OCI-LY1 (cell line): Measurements from ENCODE around the gene PPCDC.

Experiments used
- H2AFZ ChIP-seq: fragments of 200-600 bp; sonication (generic), shearing (Covaris generic); 2 replicates; pipeline ENCODE4 v1.6.0; 2014; ENCODE audit warnings: antibody characterized with exemption, mild to moderate bottlenecking, low read length
- H3F3A ChIP-seq: fragments of 200-600 bp; sonication (generic), shearing (Covaris generic); 2 replicates; pipeline ENCODE4 v1.6.0; 2014; ENCODE audit warnings: mild to moderate bottlenecking, antibody characterized with exemption, low read length, moderate library complexity; ENCODE audit not compliant: insufficient read depth
- H3K27ac ChIP-seq: fragments of 200-600 bp; sonication (generic); 2 replicates; pipeline ENCODE4 v1.5.1; 2014; ENCODE audit warnings: low read length, mixed run types, mild to moderate bottlenecking, low read depth; ENCODE audit not compliant: poor library complexity, severe bottlenecking
- H3K27me3 ChIP-seq: fragments of 200-600 bp; sonication (generic); 2 replicates; pipeline ENCODE4 v1.6.0; 2014; ENCODE audit warnings: antibody characterized with exemption, mild to moderate bottlenecking, low read length, moderate library complexity; ENCODE audit not compliant: insufficient read depth
- H3K36me3 ChIP-seq: fragments of 200-600 bp; sonication (generic); 2 replicates; pipeline ENCODE4 v1.6.1; 2014; ENCODE audit warnings: mild to moderate bottlenecking, antibody characterized with exemption, low read length, moderate library complexity, mixed read lengths; ENCODE audit not compliant: insufficient read depth
- H3K4me1 ChIP-seq: fragments of 200-600 bp; sonication (generic); 2 replicates; pipeline ENCODE4 v1.5.1; 2014; ENCODE audit warnings: mild to moderate bottlenecking, low read length, moderate library complexity; ENCODE audit not compliant: insufficient read depth, severe bottlenecking
- H3K4me2 ChIP-seq: fragments of 200-600 bp; sonication (generic), shearing (Covaris generic); 2 replicates; pipeline ENCODE4 v1.6.1; 2014; ENCODE audit warnings: low read length
- H3K4me3 ChIP-seq: fragments of 200-600 bp; sonication (generic); 2 replicates; pipeline ENCODE4 v1.5.1; 2014; ENCODE audit warnings: low read length, low read depth, mild to moderate bottlenecking, mixed read lengths; ENCODE audit not compliant: poor library complexity, severe bottlenecking
- H3K79me2 ChIP-seq: fragments of 200-600 bp; shearing (Covaris generic); 2 replicates; pipeline ENCODE4 v1.6.1; 2016; ENCODE audit warnings: mixed run types, low read length, mixed read lengths; ENCODE audit not compliant: insufficient read depth
- H3K9ac ChIP-seq: fragments of 200-600 bp; sonication (generic), shearing (Covaris generic); 2 replicates; pipeline ENCODE4 v1.6.1; 2014; ENCODE audit warnings: mild to moderate bottlenecking, low read length, mixed read lengths
- H3K9me2 ChIP-seq: fragments of 200-600 bp; sonication (generic), shearing (Covaris generic); 2 replicates; pipeline ENCODE4 v1.6.1; 2014; ENCODE audit warnings: low read depth, mild to moderate bottlenecking, low read length, mixed read lengths
- H3K9me3 ChIP-seq: fragments of 200-600 bp; shearing (Covaris generic); 2 replicates; pipeline ENCODE4 v1.6.1; 2014; ENCODE audit warnings: low read length, mixed read lengths
- H4K20me1 ChIP-seq: fragments of 200-600 bp; sonication (generic), shearing (Covaris generic); 2 replicates; pipeline ENCODE4 v1.6.0; 2016; ENCODE audit warnings: mild to moderate bottlenecking, low read length; ENCODE audit not compliant: insufficient read depth
- CTCF ChIP-seq: fragments of 200-600 bp; sonication (generic), shearing (Covaris generic); IDR thresholded peaks from 2 replicates; pipeline ENCODE4 v1.5.1; 2017; ENCODE audit warnings: mild to moderate bottlenecking, antibody characterized with exemption, low read length, moderate library complexity, mixed read lengths
- EZH2 ChIP-seq: fragments of 200-600 bp; sonication (generic), shearing (Covaris generic); IDR thresholded peaks from 2 replicates; pipeline ENCODE4 v1.8.0; 2017; ENCODE audit warnings: borderline replicate concordance, mixed run types, mild to moderate bottlenecking, antibody characterized with exemption, low read length, moderate library complexity, mixed read lengths

PPCDC gene

DNA sequence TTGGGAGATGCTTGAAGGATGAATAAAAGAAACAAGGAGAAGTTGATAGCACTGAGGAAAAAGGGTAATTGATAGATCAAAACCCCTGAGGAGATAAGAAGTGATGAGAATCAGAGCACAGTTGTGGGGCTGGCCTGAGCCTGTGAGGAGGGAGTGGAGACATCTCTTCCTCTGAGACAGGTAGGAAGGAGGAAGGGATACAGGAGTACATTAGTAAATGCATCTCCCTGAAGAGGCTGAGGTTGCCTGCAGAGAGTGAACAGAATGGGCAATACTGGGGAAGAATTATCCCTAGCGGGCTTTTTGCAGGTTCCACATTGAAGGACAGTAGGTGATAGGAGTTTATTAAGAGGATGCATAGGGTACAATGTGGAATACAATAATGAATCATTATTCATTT lies 45.3 kb upstream of the PPCDC start:
- Histone ChIP-seq H3K9me2 (no peaks in the 10 kb centered on the region), H3K79me2 (no peaks in the 10 kb centered on the region), H3K4me1 (no peaks in the 10 kb centered on the region), H3K9ac (no peak overlapping the region), H3K4me3 (no peak overlapping the region), H3K27me3 (peaks cover 5% of the 10 kb centered on the region; the same call in 1 of the 2 replicates), H3K36me3 (no peaks in the 10 kb centered on the region), H3K9me3 (no peaks in the 10 kb centered on the region), H4K20me1 (no peaks in the 10 kb centered on the region), H3K4me2 (no peak overlapping the region), H3F3A (no peaks in the 10 kb centered on the region), H2AFZ (no peak overlapping the region), H3K27ac (no peak overlapping the region)
- TF ChIP-seq CTCF (no peak), EZH2 (no peak)

DNA sequence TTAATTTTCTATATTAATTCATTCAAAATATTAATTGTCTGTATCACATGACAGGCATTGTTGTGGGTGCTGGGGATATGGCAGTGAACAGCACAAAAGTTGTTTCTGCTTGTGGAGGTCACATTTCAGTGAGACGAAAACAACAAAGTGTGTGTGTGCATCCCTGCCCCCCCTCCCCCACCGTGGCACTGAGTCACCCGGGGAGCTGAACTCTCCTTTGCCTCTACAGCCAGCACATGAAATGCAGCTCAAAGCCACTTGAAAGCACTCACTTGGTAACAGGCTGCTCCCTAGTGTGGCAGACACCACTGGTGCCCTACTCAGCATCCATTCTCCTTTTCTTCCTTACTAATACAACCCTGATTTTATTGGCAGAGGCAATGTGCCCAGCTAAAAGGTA lies 44.9 kb upstream of the PPCDC start:
- H3K79me2 ChIP-seq, result no peaks in the 10 kb centered on the region
- H4K20me1 ChIP-seq, result no peaks in the 10 kb centered on the region
- H2AFZ ChIP-seq, result no peak overlapping the region
- no peaks in the 10 kb centered on the region for H3K4me1 ChIP-seq
- H3K27ac ChIP-seq, result no peak overlapping the region
- no peak overlapping the region for H3K9ac ChIP-seq
- no peaks in the 10 kb centered on the region for H3K9me2 ChIP-seq
- H3K27me3 ChIP-seq, result peaks cover 5% of the 10 kb centered on the region; the same call in 1 of the 2 replicates
- no peaks in the 10 kb centered on the region for H3F3A ChIP-seq
- TF ChIP-seq CTCF, result no peak
- TF ChIP-seq EZH2, result no peak
- no peaks in the 10 kb centered on the region for H3K36me3 ChIP-seq
- H3K4me2 ChIP-seq, result no peak overlapping the region
- no peak overlapping the region for H3K4me3 ChIP-seq
- H3K9me3 ChIP-seq, result no peaks in the 10 kb centered on the region

- H3K36me3 ChIP-seq, result no peaks in the 10 kb centered on the region
- H3K27me3 ChIP-seq, result peaks cover 15% of the 10 kb centered on the region; the same call in 1 of the 2 replicates
- no peaks in the 10 kb centered on the region for H3K4me1 ChIP-seq
- no peaks in the 10 kb centered on the region for H3F3A ChIP-seq
- H3K4me3 ChIP-seq, result no peak overlapping the region
- H3K27ac ChIP-seq, result no peak overlapping the region
- no peak overlapping the region for H3K9ac ChIP-seq
- TF ChIP-seq EZH2, result no peak
- no peak for TF ChIP-seq CTCF
- no peak overlapping the region for H2AFZ ChIP-seq
- H3K9me2 ChIP-seq, result no peaks in the 10 kb centered on the region
- H3K4me2 ChIP-seq, result no peak overlapping the region
- H4K20me1 ChIP-seq, result no peaks in the 10 kb centered on the region
- no peaks in the 10 kb centered on the region for H3K79me2 ChIP-seq
- H3K9me3 ChIP-seq, result no peaks in the 10 kb centered on the region
These were observed 41.2 kb upstream of the PPCDC start for GRCh38 chr15:74982183-74982582.
